HUES48 (cell line): ENCODE data around the gene KIFBP.

Experiments
- H3K27ac ChIP-seq: one replicate; pipeline ENCODE4 v1.7.0; 2013; ENCODE audit warnings: low read depth, low read length, inconsistent platforms
- H3K27me3 ChIP-seq: 2 replicates; pipeline ENCODE4 v1.6.1; 2013; ENCODE audit warnings: mild to moderate bottlenecking, low read length; ENCODE audit not compliant: control insufficient read depth, insufficient read depth
- H3K36me3 ChIP-seq: 2 replicates; pipeline ENCODE4 v1.6.1; 2013; ENCODE audit warnings: low read length; ENCODE audit not compliant: control insufficient read depth, insufficient read depth
- H3K4me1 ChIP-seq: 2 replicates; pipeline ENCODE4 v1.6.1; 2013; ENCODE audit warnings: mild to moderate bottlenecking, low read length; ENCODE audit not compliant: control insufficient read depth, insufficient read depth
- H3K4me3 ChIP-seq: 2 replicates; pipeline ENCODE4 v1.5.1; 2013; ENCODE audit warnings: mild to moderate bottlenecking, low read depth, low read length
- H3K9ac ChIP-seq: 2 replicates; pipeline ENCODE4 v1.6.1; 2013; ENCODE audit warnings: mild to moderate bottlenecking, low read depth, low read length, moderate library complexity
- H3K9me3 ChIP-seq: 2 replicates; pipeline ENCODE4 v1.6.1; 2013; ENCODE audit warnings: low read length; ENCODE audit not compliant: control insufficient read depth, insufficient read depth

The KIFBP gene

GRCh38 chr10:69062901-69063300 lies 74.3 kb downstream of the KIFBP start:
- Histone ChIP-seq H3K9ac (no peak overlapping the region), H3K27ac (no peak overlapping the region), H3K4me3 (no peak overlapping the region), H3K9me3 (no peaks in the 10 kb centered on the region), H3K4me1 (no peaks in the 10 kb centered on the region), H3K36me3 (no peaks in the 10 kb centered on the region), H3K27me3 (no peaks in the 10 kb centered on the region)

DNA sequence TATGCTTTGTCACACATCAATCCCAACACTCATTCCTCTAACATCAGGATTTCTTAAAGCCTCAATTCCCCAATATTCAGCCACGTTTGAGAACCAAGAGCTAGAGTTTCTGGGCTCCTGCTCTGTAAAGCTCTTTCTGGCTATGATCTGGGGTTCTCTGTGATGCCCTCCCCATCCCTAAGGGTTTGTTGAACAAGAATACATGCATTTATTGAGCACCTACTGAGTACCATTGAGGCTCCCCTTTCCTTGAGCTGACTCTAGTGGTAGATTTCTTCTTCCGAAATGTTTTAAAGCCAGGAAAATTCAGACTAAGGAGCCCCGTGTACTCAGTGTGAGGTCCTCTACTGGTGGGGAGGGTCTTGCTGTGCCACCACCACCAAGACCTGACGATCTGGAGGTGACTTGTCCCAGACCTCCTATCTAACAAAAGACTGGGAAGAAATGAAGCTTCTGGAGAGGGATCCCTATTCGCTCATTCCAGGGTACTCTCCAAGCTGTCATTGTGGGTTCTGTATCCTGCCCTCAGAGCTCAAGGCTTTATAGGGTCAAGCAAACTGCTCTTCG lies 76.2 kb downstream of the KIFBP start:
- Histone ChIP-seq H3K27ac (no peak overlapping the region), H3K27me3 (no peaks in the 10 kb centered on the region), H3K9me3 (no peaks in the 10 kb centered on the region), H3K36me3 (no peaks in the 10 kb centered on the region), H3K4me1 (peaks cover 8% of the 10 kb centered on the region; the same call in 1 of the 2 replicates), H3K9ac (no peak overlapping the region), H3K4me3 (no peak overlapping the region)

DNA sequence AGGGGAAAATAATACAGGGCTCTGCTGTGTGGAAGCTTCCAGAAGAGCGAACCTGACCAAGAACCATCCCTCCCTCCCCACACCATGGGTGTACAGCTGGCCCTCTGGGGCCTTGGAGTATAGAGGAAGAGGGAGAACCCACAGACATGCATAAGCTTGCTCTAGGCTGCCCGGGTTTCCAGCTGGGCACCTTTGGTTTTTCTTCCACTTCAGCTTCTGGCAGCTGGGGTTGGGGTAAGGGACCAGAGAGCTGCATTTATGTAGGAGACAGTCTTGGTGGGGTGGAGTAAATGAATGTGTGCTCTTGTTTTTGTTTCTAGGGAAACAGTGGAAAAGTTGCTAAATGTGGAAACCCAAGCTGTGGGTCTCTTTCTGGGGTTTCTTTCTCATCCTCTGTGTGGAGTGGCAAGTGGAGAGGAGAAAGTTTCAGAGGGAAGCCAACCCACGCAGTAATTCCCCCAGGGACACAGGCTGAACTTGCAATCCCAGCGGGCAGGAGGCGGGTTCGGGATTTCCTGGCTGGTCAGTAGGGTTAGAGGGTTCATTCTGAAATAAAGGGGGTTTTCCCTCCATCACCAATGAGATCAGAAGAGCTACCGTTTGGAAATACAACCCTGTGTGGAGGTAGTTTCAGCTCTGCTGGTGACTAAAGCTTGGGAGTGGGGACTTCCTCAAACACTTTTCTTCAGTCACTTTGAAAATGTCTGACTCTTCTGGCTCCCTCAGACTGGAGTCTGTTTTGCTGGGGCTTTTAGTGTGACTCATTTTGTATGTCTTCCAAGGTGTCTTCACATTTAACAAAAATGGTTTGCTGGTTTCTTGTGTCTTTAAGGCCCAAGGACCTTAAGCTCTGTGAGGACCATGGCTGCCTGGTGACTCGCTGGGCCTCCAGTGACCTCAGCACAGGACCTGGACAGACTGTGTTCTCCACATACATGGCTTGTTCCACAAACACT lies 77.1 kb downstream of the KIFBP start:
- peaks cover 8% of the 10 kb centered on the region; the same call in 1 of the 2 replicates for H3K4me1 ChIP-seq

More for the DNA sequence above, 77.1 kb downstream of the KIFBP start:
- Histone ChIP-seq H3K9me3 (no peaks in the 10 kb centered on the region), H3K27me3 (no peaks in the 10 kb centered on the region), H3K36me3 (no peaks in the 10 kb centered on the region), H3K9ac (no peak overlapping the region), H3K4me3 (no peak overlapping the region), H3K27ac (no peak overlapping the region)
